Mesothelial cell of epicardium (in vitro differentiated cells): Measurements from ENCODE around the gene CACNG5. TPM values are rescaled to one million over a fixed set of nuclear protein-coding genes. Genes with fewer than 3 reads are reported as not detected.

Experiments
- DNase-seq, 2 experiments: peaks; one replicate each; pipeline ENCODE4 v3.0.0; 2021; ENCODE audit warnings: low spot score in 2 of 2; ENCODE audit not compliant: unreplicated experiment in 2 of 2
- H3K27ac Mint-ChIP-seq: 2 replicates; pipeline ENCODE4 v1.8.0; 2021; ENCODE audit warnings: mixed read lengths
- H3K27me3 Mint-ChIP-seq: 2 replicates; pipeline ENCODE4 v1.8.0; 2021; ENCODE audit warnings: low read depth, mixed read lengths
- H3K36me3 Mint-ChIP-seq: 2 replicates; pipeline ENCODE4 v1.8.0; 2021; ENCODE audit warnings: mixed read lengths
- H3K4me1 Mint-ChIP-seq: 2 replicates; pipeline ENCODE4 v1.8.0; 2021; ENCODE audit warnings: mixed read lengths
- H3K4me3 Mint-ChIP-seq: 2 replicates; pipeline ENCODE4 v1.8.0; 2021; ENCODE audit warnings: mild to moderate bottlenecking, moderate library complexity, mixed read lengths
- H3K9me3 Mint-ChIP-seq: 2 replicates; pipeline ENCODE4 v1.8.0; 2021; ENCODE audit warnings: mixed read lengths
- total RNA-seq: library from RNA; stranded (reverse); gene quantifications from 3 replicates; pipeline ENCODE4 v1.2.1, GENCODE V29; 2021
- TF ChIP-seq, protein P1 (sequence below): fragments of 200-600 bp; sonication (generic); IDR thresholded peaks from one replicate; pipeline ENCODE4 v1.5.0; 2021; ENCODE audit warnings: antibody characterized with exemption; ENCODE audit not compliant: unreplicated experiment

CACNG5 gene
- total RNA-seq, 1 donor from 2014 or later = not detected

DNA sequence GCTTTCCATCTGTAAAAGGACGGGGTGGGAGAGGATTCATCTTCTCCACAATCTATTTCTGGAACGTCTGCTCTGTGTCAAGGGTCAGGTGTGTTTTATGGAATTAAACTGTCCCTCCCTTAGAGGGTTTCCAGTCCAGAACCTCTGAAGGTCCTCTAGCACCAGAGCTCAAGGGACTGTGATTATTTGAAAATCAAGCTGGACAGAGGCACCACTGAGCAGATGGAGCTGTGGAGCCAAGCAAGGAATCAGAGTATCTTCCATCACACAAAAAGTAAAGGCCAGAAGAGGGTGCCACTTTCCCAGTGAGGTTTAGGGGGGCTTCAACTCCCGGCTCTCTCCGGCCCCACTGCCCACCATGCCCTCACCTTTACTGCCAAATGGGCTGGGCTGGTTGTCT is 6.8 kb downstream of the CACNG5 start:
- Mint-ChIP-seq H3K36me3 (no peaks in the 10 kb centered on the region), H3K27me3 (peaks cover 47% of the 10 kb centered on the region), H3K27ac (no peak overlapping the region), H3K4me3 (no peak overlapping the region), H3K9me3 (peaks cover 7% of the 10 kb centered on the region), H3K4me1 (no peaks in the 10 kb centered on the region)
- TF ChIP-seq, protein P1, sequence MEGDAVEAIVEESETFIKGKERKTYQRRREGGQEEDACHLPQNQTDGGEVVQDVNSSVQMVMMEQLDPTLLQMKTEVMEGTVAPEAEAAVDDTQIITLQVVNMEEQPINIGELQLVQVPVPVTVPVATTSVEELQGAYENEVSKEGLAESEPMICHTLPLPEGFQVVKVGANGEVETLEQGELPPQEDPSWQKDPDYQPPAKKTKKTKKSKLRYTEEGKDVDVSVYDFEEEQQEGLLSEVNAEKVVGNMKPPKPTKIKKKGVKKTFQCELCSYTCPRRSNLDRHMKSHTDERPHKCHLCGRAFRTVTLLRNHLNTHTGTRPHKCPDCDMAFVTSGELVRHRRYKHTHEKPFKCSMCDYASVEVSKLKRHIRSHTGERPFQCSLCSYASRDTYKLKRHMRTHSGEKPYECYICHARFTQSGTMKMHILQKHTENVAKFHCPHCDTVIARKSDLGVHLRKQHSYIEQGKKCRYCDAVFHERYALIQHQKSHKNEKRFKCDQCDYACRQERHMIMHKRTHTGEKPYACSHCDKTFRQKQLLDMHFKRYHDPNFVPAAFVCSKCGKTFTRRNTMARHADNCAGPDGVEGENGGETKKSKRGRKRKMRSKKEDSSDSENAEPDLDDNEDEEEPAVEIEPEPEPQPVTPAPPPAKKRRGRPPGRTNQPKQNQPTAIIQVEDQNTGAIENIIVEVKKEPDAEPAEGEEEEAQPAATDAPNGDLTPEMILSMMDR = no peak
- no peak for DNase-seq

DNA sequence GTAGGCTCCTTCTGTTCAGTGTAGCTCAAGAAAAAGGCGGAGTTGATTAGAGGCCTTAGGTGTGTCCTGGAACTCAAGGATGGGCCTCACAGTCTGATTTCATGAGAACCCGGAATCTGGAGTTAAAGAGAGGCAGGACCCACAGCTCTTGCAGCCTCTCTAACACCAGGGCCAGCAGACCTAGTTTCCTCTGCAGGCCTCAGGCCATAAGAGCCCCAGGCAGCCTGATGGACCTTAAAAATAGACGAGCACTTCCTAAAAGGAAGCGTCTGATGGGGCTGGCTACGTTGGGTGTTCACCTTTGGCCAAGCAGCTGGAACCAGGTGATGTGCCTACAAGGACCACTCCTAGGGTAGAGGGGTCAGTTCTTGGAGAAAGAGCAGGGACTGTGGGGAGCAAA is 7.6 kb downstream of the CACNG5 start:
- TF ChIP-seq, protein P1 = no peak
- Mint-ChIP-seq H3K36me3 (no peaks in the 10 kb centered on the region), H3K27me3 (peaks cover 40% of the 10 kb centered on the region), H3K4me1 (no peaks in the 10 kb centered on the region), H3K4me3 (no peak overlapping the region), H3K9me3 (peaks cover 7% of the 10 kb centered on the region), H3K27ac (no peak overlapping the region)
- no peak for DNase-seq

DNA sequence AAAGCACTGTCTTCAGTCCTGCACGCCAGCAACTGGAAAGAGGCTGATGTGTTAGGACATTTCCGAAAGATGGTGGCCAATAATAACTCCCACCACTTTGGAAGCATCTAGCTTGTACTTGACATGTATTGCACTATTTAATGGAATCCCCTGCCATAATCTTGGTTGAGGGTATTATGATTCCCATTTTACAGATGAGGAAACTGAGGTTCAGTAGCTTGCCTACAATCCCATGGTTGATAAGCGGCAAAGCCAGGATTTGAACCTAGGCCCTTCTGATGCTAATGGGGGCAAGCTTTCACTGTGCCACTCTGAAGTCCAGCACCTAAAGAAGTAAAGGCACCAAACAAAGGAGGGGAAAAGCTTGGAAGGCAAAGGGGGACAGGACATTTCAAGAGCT is 8.0 kb downstream of the CACNG5 start:
- TF ChIP-seq, protein P1 = no peak
- Mint-ChIP-seq H3K36me3 (no peaks in the 10 kb centered on the region), H3K4me3 (no peak overlapping the region), H3K27me3 (peaks cover 37% of the 10 kb centered on the region), H3K27ac (no peak overlapping the region), H3K4me1 (no peaks in the 10 kb centered on the region), H3K9me3 (peaks cover 7% of the 10 kb centered on the region)
- DNase-seq = no peak

DNA sequence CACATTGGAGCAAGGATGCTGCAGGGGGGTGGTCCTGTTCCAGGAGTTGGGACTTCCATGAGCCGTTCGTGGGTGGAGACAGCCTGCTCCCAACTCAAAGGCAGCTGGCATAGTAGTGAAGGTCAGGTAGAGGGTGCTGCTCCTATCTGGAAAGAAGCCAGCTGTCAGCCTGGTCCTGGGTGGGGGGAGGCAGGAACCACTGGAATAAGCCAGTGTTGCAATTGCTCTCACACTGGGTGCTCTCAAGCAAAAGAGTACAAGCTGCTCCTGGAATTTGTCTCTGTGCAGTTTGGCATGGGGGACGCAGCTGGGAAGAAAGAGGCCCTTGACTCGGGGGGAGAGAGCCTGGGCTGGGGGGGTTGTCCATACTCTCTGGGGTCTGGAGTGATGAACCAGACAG is 8.7 kb downstream of the CACNG5 start:
- H3K36me3 Mint-ChIP-seq = no peaks in the 10 kb centered on the region
- no peaks in the 10 kb centered on the region for H3K4me1 Mint-ChIP-seq
- no peak overlapping the region for H3K27ac Mint-ChIP-seq
- TF ChIP-seq, protein P1 = no peak
- no peak for DNase-seq
- H3K4me3 Mint-ChIP-seq = no peak overlapping the region
- H3K27me3 Mint-ChIP-seq = peaks cover 33% of the 10 kb centered on the region
- H3K9me3 Mint-ChIP-seq = peaks cover 7% of the 10 kb centered on the region

DNA sequence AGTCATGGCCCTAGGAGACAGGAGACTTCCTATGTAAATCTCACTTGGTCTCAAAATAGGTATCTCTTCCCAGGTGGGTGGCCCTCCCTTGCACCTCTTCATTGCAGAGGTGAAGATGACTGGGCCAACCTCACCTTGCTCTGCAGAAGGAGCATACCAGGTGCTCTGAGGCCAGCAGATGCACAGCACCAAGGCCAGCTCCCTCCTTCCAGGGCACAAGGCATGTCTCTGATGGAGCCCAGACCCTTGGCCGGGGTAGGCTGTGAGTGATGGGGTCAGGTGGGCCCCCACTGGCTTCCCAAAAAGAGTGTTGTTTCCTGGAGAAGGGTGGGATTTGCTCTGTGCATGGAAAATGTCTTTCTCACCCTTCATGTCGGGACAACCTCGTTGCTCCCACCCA is 12.8 kb downstream of the CACNG5 start:
- Mint-ChIP-seq H3K36me3 (no peaks in the 10 kb centered on the region), H3K4me1 (no peaks in the 10 kb centered on the region), H3K9me3 (peaks cover 7% of the 10 kb centered on the region), H3K4me3 (no peak overlapping the region), H3K27ac (no peak overlapping the region), H3K27me3 (peaks cover 22% of the 10 kb centered on the region)
- no peak for DNase-seq
- TF ChIP-seq, protein P1 = no peak

DNA sequence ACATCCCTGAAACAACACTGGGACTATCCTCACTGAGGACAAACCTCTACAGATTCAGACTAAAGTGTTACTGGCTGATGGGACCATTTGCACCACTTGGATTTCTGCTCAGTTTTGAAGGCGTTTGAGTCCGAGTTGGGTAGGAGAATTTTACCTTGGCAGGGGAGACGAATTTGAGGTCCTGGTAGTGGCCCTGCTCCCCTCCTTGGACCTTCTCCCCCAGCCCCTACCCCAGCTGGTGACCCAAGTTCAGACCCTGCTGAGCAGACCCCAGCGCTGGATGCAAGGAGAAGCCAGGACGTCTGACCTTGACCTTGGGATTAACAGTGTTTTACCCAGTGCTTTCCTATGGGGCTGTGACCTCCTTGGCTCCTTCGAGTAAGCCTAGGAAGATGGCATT is 13.6 kb downstream of the CACNG5 start:
- Mint-ChIP-seq H3K27me3 (peaks cover 21% of the 10 kb centered on the region), H3K4me1 (no peaks in the 10 kb centered on the region), H3K4me3 (no peak overlapping the region), H3K27ac (no peak overlapping the region), H3K36me3 (no peaks in the 10 kb centered on the region), H3K9me3 (peaks cover 7% of the 10 kb centered on the region)
- TF ChIP-seq, protein P1 = no peak
- no peak for DNase-seq
